ENCODE measurements around the gene FAM229A.
"Not testable (repeated sequence)": the region's sequence is repeated elsewhere in the genome, so short reads cannot be mapped to it uniquely, and the experiment has no call there.

FAM229A gene

DNA sequence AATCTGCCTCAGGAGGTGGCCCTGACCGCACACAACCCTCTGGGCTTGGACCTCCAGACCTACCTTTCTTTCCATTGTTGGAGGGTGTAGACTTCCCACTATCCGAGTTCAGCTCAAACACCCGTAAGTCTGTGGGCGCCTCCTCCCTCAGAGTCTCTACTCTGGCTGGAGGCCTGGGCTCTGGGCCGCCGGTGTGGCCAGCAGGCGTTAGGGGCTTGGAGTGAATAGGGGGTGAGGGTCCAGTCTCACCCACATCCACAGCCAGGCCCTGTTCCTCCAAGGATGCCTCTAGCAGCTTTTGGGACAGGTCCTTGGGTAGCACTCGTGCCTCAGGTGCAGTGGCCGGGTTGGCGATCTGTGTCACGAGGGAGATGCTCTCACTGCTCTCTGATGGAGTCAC lies 13.9 kb upstream of the FAM229A start:
- no peak for DNase-seq

DNA sequence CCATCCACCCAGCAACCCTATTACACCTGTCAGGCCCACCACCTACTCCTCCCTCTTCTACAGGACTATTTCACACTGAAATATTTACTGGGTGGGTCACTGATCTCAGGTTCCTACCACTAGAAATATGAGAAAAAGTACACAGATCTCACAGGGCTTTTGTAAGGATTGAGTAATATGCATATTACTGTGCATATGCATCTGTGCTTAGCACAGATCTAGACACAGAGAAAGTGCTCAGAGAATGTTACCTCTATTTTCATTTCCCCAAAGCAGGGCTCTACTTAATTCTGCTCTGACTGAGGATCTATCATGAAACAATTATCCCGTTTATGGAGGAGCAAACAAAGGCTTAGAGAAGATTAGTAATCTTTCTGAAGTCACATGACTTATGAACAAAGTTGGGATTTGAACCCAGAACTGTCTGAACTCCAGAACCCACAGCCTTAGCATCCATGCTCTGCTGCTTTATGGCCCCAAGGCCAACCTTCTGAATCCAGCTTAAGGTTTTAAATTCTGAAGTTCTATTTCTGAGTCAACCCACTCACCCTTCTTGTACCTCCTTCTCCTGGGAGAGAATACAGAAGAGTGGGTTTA lies 11.8 kb upstream of the FAM229A start:
- DNase-seq = no peak

DNA sequence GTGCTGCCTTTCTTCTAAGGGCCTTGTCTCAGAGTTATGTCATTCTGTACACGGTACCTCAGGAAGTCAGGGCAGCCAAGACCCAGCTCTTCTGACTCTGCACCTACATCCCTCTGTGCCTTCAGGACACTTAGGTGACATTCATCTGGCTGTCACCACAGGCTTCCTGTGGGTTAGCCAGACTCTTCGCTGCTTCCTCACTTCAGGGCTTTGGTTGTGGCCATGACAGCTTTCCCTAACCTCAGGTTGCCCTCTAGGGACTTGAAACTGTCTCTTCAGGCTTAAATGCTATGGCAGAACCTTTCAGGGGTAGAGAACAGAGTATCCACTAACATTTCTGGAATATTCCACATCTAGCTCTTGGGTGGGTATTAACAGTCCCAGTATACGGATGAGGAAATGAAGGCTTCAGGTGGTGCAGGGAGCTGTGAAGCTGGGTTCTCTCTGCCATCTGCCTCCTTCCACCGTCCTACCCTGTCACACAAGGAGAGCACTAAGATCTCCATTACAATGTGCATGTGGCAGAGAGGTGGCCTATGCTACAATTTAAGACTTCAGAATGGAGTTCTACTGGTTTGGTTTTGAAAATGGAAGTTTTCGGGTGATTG lies 10.0 kb upstream of the FAM229A start:
- no peak for DNase-seq

DNA sequence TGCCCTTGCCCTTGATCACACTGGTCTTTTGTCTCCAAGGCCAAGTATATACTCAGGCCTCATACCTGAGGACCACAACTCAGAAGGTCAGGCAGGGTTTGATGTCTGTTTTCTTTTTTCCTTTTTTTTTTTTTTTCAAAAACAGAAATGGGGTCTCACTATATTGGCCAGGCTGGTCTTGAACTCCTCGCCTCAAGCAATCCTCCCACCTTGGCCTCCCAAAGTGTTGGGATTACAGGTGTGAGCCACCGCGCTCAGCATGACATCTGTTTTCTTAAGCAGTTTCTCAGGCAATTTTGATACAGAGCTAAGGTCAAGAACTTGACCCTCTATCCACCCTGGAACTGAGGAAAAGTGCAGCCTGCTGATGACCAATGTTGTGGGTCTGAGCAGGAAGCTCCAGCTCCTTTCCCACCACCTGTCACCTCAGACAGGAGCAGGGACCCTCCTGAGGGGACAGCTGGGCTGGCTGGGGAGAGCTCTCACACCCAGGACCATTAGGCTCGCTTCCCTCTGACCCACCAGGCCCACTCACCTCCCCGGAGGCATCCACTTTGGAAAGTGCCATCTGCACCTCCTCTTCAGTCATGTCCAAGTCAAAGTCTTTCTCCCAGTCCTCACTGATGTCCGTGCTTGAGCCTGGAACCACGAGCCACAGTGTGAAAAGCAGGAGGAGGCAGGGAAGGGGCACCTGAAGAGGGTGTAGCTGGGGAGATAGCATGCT lies 5.8 kb upstream of the FAM229A start:
- DNase-seq = no peak

DNA sequence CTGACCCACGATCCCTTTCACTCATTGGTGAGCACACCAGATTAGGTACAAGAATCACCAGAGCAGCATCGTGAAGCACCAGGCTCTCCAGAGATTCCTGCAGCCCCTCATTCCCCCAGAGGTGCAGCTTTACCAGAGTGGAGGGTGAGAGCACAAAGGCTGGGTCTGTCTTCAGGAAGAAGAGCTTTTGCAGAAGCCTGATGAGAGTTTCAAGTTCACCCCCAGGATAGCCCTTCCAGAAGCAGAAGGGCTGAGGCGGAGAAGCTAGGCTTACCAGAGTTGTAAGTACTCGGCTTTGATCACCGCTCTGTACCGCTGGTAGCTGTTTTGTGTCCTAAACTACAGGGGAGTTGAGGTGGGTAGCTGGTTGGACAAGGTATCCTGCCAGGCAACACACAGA lies 3.2 kb upstream of the FAM229A start:
- DNase-seq = no peak

DNA sequence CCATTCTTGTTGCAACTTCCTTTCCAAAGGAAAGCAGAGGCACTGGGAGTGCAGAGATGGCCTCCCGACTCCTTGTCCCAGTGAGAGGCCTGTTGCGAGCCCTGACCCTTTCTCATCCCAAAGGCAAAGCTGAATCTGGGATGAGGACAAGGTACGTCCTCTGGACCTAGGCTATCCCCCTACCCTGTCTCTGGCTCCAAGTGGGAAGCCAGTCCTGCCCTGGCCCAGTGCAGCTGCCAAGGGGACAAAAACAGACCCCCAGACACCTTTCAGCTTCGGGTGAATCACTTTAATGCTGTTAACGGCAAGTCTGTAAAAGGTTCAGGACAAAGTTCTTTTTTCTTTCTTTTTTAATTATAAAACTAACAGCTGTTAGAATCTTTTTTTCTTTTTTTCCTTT lies 2.6 kb upstream of the FAM229A start:
- DNase-seq = no peak

DNA sequence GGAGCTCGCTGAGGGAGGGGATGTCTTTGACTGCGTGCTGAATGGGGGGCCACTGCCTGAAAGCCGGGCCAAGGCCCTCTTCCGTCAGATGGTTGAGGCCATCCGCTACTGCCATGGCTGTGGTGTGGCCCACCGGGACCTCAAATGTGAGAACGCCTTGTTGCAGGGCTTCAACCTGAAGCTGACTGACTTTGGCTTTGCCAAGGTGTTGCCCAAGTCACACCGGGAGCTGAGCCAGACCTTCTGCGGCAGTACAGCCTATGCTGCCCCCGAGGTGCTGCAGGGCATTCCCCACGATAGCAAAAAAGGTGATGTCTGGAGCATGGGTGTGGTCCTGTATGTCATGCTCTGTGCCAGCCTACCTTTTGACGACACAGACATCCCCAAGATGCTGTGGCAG lies 1.4 kb upstream of the FAM229A start:
- no peak for DNase-seq

DNA sequence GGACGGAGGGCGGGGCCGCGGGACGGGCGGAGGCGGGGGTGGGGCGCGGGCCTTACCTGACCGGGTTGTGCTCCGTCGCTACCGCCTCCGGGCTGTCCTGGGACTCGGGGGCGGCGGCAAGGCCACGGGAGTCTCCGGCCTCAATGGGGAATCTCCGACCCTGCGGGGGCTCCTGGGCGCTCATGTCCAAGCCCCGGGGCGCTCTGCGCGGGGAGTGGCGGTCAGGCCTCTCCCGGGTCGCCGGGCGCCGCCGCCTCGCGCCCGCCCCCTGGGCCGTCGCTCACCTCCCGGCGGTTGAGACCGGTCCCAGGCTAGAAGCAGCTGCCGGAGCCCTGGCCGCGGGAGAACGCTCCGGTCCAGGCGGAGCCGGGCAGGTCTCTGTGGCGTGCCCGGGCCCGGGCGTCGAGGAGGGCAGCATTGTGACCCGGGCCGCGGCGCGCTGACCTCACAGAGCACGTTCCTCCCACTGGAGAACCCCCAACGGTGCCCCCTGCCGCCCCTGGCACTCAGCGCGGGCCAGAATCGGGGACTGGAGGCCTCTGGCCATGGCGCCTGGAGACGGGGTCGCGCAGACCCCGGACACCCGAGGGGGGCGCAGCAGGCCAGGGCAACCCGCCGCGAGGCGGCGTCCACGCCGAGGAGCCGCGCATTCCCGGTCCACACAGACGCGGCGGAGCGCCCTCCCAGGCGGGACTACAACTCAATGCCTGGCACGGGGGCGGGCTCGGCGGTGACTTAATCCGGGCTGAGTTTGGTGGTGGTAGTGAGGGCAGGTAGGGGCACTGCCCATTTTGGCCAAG lies 411 bp downstream of the FAM229A start:
- DNase-seq = no peak

DNA sequence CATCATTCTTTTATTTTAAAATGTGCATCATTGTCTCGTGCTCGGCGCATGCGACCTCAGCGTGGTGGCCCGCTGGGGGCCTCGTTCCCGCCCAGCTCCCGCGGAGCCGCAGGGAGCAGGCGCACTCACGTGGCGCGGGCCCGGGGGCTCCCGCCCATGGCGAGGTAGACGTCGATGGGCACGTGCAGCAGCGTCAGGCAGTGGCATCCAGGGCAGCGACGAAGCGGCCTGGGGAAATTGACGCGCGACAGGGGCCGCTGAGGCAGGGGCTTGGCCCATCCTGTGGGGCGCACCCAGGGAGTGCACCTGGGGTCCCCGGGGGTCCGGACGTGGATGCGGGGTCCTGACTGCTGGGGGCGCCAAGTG lies 994 bp downstream of the FAM229A start:
- DNase-seq = no peak

DNA sequence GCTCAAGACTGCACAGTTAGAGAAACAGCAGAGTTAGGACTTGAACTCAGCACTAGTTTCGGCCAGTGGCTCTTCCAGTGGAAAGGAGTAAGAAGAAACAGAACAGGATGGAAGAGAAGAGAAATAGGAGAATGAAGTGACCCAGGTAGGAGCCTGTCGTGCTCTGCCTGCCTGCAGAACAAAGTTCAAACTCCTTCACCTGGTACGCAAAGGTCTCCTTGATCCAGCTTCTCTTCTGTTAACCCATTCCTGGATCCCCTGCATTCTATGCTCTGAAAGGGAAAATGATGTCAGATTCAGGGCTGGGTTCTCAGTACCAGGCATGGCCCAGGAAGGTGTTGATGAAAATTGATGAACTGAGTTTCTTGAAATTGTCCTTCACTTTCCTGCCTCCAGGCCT lies 3.9 kb downstream of the FAM229A start:
- no peak for DNase-seq

DNA sequence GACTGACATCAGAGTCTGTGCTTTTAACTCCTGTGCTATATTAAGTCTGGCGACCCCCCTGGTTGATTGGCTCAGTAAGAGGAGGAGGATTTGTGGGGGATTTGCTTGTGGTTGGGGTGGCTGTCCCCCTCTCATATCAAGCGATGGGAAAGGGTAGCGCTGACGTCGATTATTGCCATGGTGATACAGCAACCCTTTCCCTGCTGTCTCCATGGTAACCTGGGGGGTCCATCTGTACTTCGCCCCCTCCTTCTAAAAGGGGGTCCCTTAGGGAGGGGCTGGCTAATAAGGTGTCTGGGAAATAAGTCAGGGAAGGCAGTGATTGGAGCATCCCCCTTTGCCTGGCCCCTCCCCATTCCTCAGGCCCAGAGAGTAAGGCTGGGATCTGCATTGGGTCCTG lies 4.7 kb downstream of the FAM229A start:
- no peak for DNase-seq

DNA sequence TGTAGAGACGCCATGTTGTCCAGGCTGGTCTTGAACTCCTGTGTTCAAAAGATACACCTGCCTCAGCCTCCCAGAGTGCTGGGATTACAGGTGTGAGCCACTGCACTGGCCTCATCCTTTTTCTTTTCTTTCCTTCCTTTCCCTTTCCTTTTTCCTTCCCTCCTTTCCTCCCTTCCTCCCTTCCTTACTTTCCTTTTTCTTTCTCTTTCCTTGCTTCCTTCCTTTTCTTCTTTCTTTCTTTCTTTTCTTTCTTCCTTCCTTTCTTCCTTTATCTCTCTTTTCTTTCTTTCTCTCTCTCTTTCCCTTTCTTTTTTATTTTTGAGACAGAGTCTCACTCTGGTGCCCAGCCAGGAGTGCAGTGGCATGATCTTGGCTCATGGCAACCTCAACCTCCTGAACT lies 5.8 kb downstream of the FAM229A start:
- no peak for DNase-seq

DNA sequence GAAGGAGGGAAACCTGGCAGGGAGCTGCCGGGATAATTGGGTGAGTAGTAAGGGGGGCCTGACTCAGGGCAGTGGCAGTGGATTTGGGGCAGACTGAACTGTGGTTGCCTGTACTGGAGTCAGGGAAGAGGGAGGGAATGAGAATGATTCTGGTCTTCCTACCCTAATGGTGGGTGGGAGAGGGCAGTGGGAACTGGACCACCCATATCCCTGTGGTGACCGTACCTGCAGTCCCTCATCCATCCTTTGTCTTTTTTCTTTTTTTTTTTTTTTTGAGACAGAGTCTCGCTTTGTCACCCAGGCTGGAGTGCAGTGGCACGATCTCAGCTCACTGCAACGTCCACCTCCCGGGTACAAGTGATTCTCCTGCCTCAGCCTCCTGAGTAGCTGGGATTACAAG lies 6.5 kb downstream of the FAM229A start:
- not testable (repeated sequence) for DNase-seq

DNA sequence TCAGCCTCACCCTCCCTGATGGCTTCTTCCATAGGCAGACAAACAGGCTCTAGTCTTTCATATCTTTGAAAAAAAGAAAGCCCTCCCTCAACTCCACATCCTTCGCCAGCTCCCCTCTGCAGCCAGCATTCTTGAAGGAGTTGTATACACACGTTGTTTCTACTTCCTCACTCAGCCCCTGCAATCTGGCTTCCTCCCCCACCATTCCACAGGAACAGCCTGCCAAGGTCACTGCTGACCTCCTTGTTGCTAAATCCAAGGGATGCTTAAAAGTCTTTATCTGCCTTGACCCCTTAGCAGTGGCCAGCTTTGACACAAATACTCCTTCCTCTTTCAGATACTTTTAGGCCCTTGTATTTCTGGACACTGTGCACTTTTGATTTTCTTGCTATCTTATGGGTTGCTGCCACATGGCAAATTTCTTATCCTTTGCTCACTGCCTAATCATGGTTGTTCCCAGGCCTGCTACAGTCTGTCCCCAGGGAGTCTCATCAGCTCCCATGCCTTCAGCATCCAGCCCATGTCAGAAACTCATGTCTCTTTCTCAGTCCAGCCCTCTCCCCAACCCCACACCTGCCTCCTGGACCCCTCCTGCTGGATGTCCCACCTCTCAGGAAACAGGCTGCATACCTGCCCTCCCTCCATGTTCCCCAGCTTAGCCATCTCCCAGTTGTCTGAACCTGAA lies 8.3 kb downstream of the FAM229A start:
- no peak for DNase-seq

DNA sequence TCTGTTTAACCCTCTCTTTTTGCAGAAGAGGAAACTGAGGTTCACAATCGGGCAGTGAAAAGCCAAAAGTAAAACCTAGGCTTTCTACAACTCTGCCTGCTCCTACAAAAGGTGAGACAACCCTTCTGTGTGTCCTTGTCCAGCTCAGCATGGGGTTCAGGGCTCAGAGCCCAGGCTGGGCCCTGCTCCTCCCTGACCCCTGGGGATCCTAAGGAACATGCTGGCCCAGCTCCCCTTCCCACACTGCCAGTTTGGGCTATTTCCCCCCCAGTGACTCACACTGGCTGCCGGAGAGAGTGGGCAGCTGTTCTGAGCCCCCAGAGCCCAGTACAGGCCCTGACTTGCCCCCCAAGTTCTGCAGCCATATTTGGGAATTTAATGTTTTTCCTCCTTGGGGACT lies 8.9 kb downstream of the FAM229A start:
- DNase-seq = no peak

DNA sequence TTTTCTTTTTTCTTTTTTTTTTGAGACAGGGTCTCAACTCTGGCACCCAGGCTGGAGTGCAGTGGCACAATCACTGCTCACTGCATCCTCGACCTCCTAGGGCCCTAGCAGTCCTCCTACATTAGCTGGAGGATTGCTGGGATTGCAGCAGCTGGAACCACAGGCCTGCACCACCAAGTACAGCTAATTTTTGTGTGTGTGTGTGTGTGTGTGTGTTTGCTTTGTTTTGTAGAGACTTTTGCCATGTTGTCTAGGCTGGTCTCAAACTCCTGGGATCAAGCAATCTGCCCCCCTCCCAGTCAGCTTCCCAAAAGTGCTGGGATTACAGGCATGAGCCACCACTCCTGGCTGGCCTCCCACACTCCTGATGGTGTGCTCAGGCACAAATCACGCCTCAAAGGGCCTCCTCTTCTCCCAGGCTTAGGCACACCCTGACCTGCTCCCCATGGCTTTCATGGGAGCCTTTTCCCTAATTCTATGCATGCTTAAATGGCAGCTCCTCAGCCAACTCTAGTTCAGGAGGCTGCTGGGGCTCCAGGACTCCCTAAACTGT lies 9.4 kb downstream of the FAM229A start:
- DNase-seq = no peak

DNA sequence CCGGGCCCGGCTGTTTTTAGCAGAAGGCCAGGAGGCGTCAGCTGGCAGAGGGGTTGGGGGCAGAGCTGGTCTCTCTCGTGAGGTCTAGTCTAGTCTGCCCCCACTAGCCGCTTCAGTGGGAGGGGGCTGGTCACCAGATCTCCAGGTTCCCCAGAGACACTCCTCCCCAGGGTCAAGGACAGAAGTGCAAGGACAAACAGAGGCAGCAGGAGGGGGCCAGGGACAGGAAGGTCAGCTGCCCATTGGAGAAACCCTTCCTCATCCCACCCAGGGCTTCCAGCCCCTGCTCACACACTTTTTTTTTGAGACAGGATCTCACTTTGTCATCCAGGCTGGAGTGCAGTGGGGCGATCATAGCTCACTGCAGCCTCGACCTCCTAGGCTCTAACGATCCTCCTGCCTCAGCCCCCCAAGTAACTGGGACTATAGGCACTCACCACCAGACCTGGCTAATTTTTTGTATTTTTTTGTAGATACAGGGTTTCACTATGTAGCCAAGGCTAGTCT lies 10.0 kb downstream of the FAM229A start:
- no peak for DNase-seq

DNA sequence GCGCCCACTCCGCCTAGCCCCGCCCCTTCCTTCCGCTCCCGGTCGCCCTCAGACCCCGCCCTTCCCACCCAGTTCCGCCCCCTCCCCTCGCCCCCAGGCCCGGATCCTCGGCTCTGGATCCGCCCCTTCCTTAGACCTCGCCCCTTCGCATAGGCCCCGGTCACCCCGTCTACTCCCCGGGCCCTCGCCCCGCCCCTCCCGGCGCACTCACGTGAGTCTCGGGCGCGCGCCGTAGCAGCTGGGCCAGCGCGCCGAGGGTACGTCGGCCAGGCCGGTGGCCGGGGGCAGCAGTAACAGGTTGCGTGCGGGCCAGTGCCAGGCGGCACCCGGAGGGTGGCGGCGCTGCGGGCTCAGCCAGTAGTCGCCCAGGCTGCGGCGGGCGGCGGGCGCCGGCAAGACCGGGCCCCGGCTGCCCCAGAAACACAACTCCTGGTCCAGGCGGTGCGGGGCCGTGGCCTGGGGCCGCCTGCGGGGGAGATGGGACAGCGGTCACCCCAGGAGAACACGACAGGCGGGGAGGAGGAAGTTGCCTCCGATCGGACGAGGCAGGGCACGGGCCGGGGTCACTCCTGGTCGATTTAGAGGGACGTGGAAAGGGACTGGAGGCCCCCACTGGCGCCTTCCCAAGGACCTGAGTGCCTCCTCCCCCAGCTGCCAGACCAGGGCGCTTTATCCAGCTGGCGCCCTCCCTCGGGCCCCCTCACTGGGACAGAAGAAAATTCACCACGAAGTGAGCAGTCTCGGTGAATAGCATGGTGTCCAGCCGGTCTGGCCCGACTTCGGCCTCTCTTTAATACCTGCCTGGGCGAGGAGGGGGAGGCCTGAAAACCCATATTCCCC lies 10.7 kb downstream of the FAM229A start:
- DNase-seq = peak; percentile 89

DNA sequence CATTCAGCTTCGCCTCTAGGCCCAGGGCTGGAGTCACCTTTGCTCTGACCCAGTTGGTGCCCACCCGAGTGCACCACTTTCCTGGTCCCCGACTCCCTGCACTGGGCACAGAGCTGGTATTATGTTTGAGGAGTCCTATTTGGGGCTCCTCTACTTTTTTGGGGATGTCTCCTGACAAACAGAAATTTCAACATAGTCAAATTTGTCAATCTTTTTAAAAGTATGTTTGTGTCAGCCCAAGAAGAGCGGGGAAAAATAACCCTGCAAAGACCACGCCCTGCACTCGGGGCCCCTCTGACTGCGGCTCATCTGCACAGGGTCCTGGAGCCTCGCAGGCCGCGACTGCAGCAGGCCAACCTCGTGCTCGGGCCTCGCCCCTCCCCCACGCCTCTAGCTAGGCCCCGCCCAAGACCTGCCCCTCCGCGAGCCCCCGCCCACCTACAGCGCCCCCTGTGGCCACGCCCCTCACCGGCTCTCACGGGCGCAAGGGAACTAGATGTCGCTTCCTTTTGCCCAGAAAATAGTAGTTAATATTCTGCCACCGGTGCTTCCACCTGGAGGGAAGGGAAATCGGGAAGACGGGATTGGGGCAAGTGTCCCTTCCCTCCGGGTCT lies 11.4 kb downstream of the FAM229A start:
- no peak for DNase-seq

DNA sequence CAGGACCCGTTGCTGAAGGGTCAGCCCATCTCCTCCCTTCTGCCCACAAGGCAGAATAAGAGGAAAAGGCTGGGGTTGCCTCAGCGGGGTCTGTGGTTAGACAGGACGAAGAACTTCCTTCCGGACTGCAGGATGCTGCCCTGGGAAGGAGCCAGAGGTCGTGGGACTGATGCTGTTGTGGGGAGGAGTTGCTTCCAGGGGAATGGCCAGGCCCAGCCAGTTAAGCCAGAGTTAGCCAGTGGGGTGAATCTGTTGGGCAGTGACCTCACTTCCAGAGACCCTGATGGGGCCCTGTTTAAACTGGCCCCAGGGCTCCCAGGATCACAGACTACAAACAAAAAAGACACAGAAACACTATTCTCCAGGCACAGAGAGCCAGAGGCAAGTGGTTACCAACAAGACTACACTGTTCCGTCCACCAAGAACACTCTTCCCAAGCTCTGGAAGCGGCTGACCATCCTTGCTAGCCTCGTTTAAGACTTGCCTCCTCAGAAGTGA lies 13.0 kb downstream of the FAM229A start:
- DNase-seq = no peak

DNA sequence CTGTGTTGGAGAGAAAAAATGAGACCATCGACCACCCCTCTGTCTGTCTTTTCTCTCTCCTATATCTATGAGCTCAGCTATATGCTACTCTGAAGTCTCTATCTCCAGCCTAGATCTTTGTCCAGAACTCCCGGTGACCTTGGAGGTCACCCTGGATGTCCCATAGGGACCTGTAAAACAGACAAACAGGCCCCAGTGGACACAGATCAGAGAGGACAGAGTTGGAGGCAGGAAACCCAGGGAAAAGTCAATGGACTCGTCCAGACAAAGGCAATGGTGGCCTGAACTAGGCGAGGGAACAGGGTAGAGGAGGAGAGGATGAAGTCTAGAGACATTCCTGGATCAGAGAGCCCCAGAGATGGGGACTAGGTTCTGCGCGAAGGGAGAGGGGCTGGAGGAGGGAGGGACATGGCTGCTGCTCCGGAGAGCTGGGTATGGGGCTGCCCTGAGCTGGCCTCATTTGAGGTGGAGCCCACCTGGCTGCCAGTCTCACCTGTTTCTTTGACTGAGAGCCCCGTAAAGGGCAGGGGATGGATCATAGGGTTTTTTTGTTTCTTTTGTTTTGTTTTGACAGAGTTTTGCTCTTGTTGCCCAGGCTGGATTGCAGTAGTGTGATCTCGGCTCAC lies 15.6 kb downstream of the FAM229A start:
- DNase-seq = no peak

Measured in T1000 (cell line).